GM23338 (cell line): ENCODE measurements around the gene KIAA1671.

Experiments
- CREB1 ChIP-seq: fragments of 250-450 bp; sonication (Bioruptor Pico); IDR thresholded peaks from 2 replicates; pipeline ENCODE4 v1.5.0; 2020; ENCODE audit warnings: low read depth, mild to moderate bottlenecking, moderate library complexity
- EZH2 ChIP-seq: fragments of 200-600 bp; sonication (generic); IDR thresholded peaks from one replicate; pipeline ENCODE4 v1.8.0; 2017; ENCODE audit warnings: antibody characterized with exemption, mild to moderate bottlenecking, low read depth; ENCODE audit not compliant: unreplicated experiment
- EZH2phosphoT487 ChIP-seq: fragments of 200-600 bp; sonication (generic); IDR thresholded peaks from one replicate; pipeline ENCODE4 v1.8.1; 2018; ENCODE audit warnings: antibody characterized with exemption; ENCODE audit not compliant: unreplicated experiment
- JUNB ChIP-seq: IDR thresholded peaks from one replicate; pipeline ENCODE4 v1.6.1; 2016; ENCODE audit warnings: antibody characterized with exemption; ENCODE audit not compliant: unreplicated experiment
- NANOG ChIP-seq: IDR thresholded peaks from 2 replicates; pipeline ENCODE4 v1.6.1; 2016; ENCODE audit warnings: antibody characterized with exemption, borderline replicate concordance
- POLR2AphosphoS5 ChIP-seq: IDR thresholded peaks from 2 replicates; pipeline ENCODE4 v1.6.1; 2016; ENCODE audit warnings: antibody characterized with exemption, low read depth
- STAT1 ChIP-seq: IDR thresholded peaks from one replicate; pipeline ENCODE4 v1.6.1; 2016; ENCODE audit warnings: antibody characterized with exemption; ENCODE audit not compliant: unreplicated experiment
- ZNF114 ChIP-seq: fragments of 250-450 bp; sonication (Bioruptor Pico); IDR thresholded peaks from 2 replicates; pipeline ENCODE4 v1.5.0; 2020; ENCODE audit warnings: mild to moderate bottlenecking, moderate library complexity
- ZNF331 ChIP-seq: fragments of 250-450 bp; sonication (Bioruptor Pico); IDR thresholded peaks from 2 replicates; pipeline ENCODE4 v1.5.0; 2020; ENCODE audit warnings: low read depth, mild to moderate bottlenecking, moderate library complexity
- TF ChIP-seq, protein P1 (sequence below), 2 experiments: fragments of 200-600 bp in 1 of 2; sonication (generic) in 1 of 2; conservative IDR thresholded peaks; 2 replicates each; pipeline versions ENCODE4 v1.5.1 to v1.6.1; 2016 to 2017; ENCODE audit warnings: antibody characterized with exemption in 2 of 2, low read depth in 2 of 2, mild to moderate bottlenecking in 2 of 2, moderate library complexity in 1 of 2
- TF ChIP-seq, protein P2 (sequence below): IDR thresholded peaks from one replicate; pipeline ENCODE4 v1.6.1; 2018; ENCODE audit warnings: antibody characterized with exemption; ENCODE audit not compliant: unreplicated experiment
- TF ChIP-seq, protein P3 (sequence below): IDR thresholded peaks from 2 replicates; pipeline ENCODE4 v1.6.1; 2016; ENCODE audit warnings: antibody characterized with exemption

DNA sequence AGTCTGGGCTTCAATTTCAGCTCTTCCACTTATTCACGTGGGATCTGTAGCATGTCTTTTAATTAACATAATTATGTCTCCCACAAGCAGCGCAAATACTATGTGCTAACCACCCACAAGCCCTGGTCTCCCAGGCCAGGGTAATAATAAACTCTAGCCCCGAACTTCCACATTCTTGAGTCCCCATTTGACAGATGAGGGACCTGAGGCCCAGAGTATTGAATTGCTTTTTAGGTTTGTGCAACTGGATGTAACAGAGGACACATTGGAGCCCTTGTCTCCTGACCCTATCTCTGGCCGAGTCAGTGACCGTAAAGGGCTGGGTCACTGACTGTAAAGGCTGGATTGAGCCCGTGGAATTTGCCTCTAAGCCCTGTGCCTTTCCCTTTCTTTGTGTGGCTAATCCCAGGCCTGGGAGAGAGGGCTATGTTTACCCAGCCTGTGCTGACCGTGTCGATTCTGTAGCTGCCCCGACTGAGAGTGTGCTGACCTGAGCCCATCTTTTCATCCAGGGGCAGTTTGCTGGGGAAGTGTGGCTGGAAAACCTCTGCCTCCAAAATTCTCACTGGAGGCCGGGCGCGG, 270.8 kb downstream of the KIAA1671 start:
- TF ChIP-seq, protein P1, sequence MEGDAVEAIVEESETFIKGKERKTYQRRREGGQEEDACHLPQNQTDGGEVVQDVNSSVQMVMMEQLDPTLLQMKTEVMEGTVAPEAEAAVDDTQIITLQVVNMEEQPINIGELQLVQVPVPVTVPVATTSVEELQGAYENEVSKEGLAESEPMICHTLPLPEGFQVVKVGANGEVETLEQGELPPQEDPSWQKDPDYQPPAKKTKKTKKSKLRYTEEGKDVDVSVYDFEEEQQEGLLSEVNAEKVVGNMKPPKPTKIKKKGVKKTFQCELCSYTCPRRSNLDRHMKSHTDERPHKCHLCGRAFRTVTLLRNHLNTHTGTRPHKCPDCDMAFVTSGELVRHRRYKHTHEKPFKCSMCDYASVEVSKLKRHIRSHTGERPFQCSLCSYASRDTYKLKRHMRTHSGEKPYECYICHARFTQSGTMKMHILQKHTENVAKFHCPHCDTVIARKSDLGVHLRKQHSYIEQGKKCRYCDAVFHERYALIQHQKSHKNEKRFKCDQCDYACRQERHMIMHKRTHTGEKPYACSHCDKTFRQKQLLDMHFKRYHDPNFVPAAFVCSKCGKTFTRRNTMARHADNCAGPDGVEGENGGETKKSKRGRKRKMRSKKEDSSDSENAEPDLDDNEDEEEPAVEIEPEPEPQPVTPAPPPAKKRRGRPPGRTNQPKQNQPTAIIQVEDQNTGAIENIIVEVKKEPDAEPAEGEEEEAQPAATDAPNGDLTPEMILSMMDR (conservative IDR thresholded peaks at IDR 0.05; ENCODE audit: low read depth in 2 of 2), result no peak
- no peak for TF ChIP-seq POLR2AphosphoS5
- no peak for TF ChIP-seq CREB1
- no peak for TF ChIP-seq NANOG
- TF ChIP-seq EZH2, result no peak
- TF ChIP-seq JUNB, result no peak
- TF ChIP-seq EZH2phosphoT487, result no peak
- no peak for TF ChIP-seq ZNF114 (CRISPR knock-in tag)
- TF ChIP-seq, protein P2, sequence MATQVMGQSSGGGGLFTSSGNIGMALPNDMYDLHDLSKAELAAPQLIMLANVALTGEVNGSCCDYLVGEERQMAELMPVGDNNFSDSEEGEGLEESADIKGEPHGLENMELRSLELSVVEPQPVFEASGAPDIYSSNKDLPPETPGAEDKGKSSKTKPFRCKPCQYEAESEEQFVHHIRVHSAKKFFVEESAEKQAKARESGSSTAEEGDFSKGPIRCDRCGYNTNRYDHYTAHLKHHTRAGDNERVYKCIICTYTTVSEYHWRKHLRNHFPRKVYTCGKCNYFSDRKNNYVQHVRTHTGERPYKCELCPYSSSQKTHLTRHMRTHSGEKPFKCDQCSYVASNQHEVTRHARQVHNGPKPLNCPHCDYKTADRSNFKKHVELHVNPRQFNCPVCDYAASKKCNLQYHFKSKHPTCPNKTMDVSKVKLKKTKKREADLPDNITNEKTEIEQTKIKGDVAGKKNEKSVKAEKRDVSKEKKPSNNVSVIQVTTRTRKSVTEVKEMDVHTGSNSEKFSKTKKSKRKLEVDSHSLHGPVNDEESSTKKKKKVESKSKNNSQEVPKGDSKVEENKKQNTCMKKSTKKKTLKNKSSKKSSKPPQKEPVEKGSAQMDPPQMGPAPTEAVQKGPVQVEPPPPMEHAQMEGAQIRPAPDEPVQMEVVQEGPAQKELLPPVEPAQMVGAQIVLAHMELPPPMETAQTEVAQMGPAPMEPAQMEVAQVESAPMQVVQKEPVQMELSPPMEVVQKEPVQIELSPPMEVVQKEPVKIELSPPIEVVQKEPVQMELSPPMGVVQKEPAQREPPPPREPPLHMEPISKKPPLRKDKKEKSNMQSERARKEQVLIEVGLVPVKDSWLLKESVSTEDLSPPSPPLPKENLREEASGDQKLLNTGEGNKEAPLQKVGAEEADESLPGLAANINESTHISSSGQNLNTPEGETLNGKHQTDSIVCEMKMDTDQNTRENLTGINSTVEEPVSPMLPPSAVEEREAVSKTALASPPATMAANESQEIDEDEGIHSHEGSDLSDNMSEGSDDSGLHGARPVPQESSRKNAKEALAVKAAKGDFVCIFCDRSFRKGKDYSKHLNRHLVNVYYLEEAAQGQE, result no peak
- TF ChIP-seq, protein P3, sequence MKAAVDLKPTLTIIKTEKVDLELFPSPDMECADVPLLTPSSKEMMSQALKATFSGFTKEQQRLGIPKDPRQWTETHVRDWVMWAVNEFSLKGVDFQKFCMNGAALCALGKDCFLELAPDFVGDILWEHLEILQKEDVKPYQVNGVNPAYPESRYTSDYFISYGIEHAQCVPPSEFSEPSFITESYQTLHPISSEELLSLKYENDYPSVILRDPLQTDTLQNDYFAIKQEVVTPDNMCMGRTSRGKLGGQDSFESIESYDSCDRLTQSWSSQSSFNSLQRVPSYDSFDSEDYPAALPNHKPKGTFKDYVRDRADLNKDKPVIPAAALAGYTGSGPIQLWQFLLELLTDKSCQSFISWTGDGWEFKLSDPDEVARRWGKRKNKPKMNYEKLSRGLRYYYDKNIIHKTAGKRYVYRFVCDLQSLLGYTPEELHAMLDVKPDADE, result no peak
- no peak for TF ChIP-seq STAT1
- no peak for TF ChIP-seq ZNF331 (CRISPR knock-in tag)
